ENCODE data around the gene HIP1R. TPM values are rescaled to one million over a fixed set of nuclear protein-coding genes. Genes with fewer than 3 reads are reported as not detected.
"Not testable (repeated sequence)": the region's sequence is repeated elsewhere in the genome, so short reads cannot be mapped to it uniquely, and the experiment has no call there.

HIP1R gene
- total RNA-seq, 1 donor from 2014 or later, result 117 TPM

GRCh38 chr12:122875590-122876220 lies 40.4 kb downstream of the HIP1R start:
- Mint-ChIP-seq H3K27ac (ENCODE audit: unreplicated experiment) (no peak overlapping the region), H3K9me3 (ENCODE audit: unreplicated experiment) (no peaks in the 10 kb centered on the region), H3K36me3 (ENCODE audit: low read depth, unreplicated experiment) (peaks cover 10% of the 10 kb centered on the region), H3K27me3 (ENCODE audit: unreplicated experiment) (peaks cover 11% of the 10 kb centered on the region), H3K4me1 (ENCODE audit: unreplicated experiment) (peaks cover 25% of the 10 kb centered on the region), H3K4me3 (ENCODE audit: unreplicated experiment) (no peak overlapping the region)
- DNase-seq (ENCODE audit: low spot score), result no peak
- TF ChIP-seq, protein P1, sequence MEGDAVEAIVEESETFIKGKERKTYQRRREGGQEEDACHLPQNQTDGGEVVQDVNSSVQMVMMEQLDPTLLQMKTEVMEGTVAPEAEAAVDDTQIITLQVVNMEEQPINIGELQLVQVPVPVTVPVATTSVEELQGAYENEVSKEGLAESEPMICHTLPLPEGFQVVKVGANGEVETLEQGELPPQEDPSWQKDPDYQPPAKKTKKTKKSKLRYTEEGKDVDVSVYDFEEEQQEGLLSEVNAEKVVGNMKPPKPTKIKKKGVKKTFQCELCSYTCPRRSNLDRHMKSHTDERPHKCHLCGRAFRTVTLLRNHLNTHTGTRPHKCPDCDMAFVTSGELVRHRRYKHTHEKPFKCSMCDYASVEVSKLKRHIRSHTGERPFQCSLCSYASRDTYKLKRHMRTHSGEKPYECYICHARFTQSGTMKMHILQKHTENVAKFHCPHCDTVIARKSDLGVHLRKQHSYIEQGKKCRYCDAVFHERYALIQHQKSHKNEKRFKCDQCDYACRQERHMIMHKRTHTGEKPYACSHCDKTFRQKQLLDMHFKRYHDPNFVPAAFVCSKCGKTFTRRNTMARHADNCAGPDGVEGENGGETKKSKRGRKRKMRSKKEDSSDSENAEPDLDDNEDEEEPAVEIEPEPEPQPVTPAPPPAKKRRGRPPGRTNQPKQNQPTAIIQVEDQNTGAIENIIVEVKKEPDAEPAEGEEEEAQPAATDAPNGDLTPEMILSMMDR (IDR thresholded peaks at IDR 0.05; ENCODE audit: unreplicated experiment), result no peak

DNA sequence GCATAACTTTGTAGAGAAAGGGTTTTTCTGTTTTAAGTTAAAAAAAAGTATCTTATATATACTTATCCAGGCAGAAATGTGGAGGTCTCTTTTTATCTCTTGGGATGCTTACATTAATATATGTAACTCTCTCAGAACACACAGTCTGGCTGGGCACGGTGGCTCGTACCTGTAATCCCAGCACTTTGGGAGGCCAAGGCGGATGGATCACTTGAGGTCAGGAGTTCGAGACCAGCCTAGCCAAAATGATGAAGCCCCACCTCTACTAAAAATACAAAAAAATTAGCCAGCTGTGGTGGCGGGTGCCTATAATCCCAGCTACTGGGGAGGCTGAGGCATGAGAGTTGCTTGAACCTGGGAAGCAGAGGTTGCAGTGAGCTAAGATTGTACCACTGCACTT lies 41.0 kb downstream of the HIP1R start:
- H3K4me3 Mint-ChIP-seq (ENCODE audit: unreplicated experiment); H3K27ac Mint-ChIP-seq (ENCODE audit: unreplicated experiment); DNase-seq (ENCODE audit: low spot score); H3K36me3 Mint-ChIP-seq (ENCODE audit: low read depth, unreplicated experiment); H3K9me3 Mint-ChIP-seq (ENCODE audit: unreplicated experiment): not testable (repeated sequence)
- Mint-ChIP-seq H3K27me3 (ENCODE audit: unreplicated experiment) (peaks cover 11% of the 10 kb centered on the region), H3K4me1 (ENCODE audit: unreplicated experiment) (peaks cover 19% of the 10 kb centered on the region)

GRCh38 chr12:122876731-122877130 lies 41.5 kb downstream of the HIP1R start:
- no peak overlapping the region for H3K27ac Mint-ChIP-seq (ENCODE audit: unreplicated experiment)
- H3K4me3 Mint-ChIP-seq (ENCODE audit: unreplicated experiment), result no peak overlapping the region
- peaks cover 15% of the 10 kb centered on the region for H3K4me1 Mint-ChIP-seq (ENCODE audit: unreplicated experiment)
- no peaks in the 10 kb centered on the region for H3K9me3 Mint-ChIP-seq (ENCODE audit: unreplicated experiment)
- peaks cover 11% of the 10 kb centered on the region for H3K27me3 Mint-ChIP-seq (ENCODE audit: unreplicated experiment)
- no peak for DNase-seq (ENCODE audit: low spot score)
- TF ChIP-seq, protein P1 (IDR thresholded peaks at IDR 0.05; ENCODE audit: unreplicated experiment), result no peak
- H3K36me3 Mint-ChIP-seq (ENCODE audit: low read depth, unreplicated experiment), result peaks cover 9% of the 10 kb centered on the region

DNA sequence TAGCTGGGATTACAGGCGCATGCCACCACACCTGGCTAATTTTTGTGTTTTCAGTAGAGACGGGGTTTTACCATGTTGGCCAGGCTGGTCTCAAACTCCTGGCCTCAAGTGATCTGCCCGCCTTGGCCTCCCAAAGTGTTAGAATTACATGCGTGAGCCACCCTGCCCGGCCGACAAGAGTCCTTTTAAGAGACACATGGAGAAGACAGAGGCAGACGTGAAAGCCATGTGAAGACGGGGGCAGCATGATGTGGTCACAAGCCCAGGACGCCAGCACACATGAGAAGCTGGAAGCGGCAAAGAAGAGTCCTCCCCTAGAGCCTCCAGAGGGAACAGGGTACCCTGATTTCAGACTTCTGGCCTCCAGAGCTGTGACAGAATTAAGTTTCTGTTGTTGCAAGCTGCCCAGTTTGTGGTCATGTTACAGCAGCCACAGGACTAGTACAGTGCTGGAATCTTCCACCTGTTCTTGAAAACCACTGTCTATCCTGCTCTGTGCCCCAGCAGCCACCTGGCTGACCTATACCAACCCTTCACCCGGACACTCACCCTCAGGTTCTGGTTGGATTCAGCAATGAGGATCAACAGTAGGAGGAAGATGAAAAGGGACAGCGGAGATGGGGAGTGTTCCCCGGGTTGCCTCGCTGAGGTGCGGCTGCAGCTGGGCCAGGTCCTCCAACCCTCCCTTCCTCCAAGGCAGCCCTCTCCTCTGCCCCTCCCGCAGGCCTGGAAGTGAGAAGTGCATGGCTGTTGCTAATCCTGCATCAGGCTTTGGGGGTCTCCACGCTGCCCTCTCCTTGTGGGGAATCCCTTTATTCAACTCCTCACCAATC lies 43.7 kb downstream of the HIP1R start:
- Mint-ChIP-seq H3K4me1 (ENCODE audit: unreplicated experiment) (peaks cover 3% of the 10 kb centered on the region), H3K27ac (ENCODE audit: unreplicated experiment) (no peak overlapping the region)

GRCh38 chr12:122880155-122880667 lies 45.0 kb downstream of the HIP1R start:
- DNase-seq (ENCODE audit: low spot score), result no peak
- peak overlapping the region; percentile 9 for H3K27ac Mint-ChIP-seq (ENCODE audit: unreplicated experiment)
- no peaks in the 10 kb centered on the region for H3K9me3 Mint-ChIP-seq (ENCODE audit: unreplicated experiment)
- H3K27me3 Mint-ChIP-seq (ENCODE audit: unreplicated experiment), result peaks cover 8% of the 10 kb centered on the region
- TF ChIP-seq, protein P1 (IDR thresholded peaks at IDR 0.05; ENCODE audit: unreplicated experiment), result no peak
- H3K4me3 Mint-ChIP-seq (ENCODE audit: unreplicated experiment), result no peak overlapping the region
- peaks cover 9% of the 10 kb centered on the region for H3K4me1 Mint-ChIP-seq (ENCODE audit: unreplicated experiment)
- peaks cover 9% of the 10 kb centered on the region for H3K36me3 Mint-ChIP-seq (ENCODE audit: low read depth, unreplicated experiment)

More for the DNA sequence above, 43.7 kb downstream of the HIP1R start:
- Mint-ChIP-seq H3K9me3 (ENCODE audit: unreplicated experiment) (no peaks in the 10 kb centered on the region), H3K27me3 (ENCODE audit: unreplicated experiment) (peaks cover 8% of the 10 kb centered on the region), H3K4me3 (ENCODE audit: unreplicated experiment) (no peak overlapping the region), H3K36me3 (ENCODE audit: low read depth, unreplicated experiment) (peaks cover 9% of the 10 kb centered on the region)
- TF ChIP-seq, protein P1 (IDR thresholded peaks at IDR 0.05; ENCODE audit: unreplicated experiment), result no peak
- no peak for DNase-seq (ENCODE audit: low spot score)
